ENCODE data around the gene BCL7C.

BCL7C gene

DNA sequence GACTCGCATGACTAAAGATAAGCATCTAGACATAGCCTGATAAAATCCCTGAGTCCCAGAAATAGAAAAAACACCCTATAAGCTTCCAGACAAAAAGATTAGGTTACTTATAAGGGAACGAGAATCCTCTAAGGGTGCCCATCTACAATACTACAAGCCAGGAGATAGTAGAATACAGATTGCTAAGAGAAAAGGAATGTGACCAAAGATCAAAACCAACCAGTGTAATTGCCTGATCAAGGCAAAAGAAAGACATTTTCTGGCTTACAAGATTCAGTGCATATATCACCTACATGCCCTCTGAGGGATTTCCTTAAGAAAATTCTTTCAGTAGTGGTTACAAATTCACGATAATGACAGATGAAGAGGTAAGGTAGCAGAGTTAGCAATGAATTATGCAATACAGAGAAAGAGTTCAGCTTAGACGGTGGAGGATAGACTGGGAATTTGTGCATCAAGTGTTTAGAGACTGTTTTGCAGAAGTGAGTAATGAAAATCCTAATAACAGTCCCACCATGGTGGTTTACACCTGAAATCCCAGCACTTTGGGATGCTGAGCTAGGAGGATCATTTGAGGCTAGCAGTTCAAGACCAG is 35.0 kb downstream of the BCL7C start:
- DNase-seq = no peak

DNA sequence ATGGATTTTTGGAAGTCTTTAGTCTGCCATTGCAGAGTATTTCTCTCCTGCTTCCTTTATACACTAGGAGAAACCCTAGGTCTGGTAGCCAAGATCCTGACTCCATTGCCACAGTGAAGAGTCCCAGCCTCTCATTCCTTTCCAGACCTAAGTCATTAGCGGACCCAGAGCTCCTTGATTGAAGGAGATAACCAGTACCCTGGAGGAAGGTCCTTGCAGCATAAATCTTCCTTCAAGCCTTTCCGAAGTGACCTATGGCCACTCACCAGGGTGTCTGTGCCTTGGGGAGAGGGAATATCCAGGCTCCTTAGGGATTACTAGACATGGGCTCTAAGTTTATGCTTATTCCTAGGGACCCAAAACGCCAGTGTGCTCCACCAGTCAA is 35.8 kb downstream of the BCL7C start:
- no peak for DNase-seq

DNA sequence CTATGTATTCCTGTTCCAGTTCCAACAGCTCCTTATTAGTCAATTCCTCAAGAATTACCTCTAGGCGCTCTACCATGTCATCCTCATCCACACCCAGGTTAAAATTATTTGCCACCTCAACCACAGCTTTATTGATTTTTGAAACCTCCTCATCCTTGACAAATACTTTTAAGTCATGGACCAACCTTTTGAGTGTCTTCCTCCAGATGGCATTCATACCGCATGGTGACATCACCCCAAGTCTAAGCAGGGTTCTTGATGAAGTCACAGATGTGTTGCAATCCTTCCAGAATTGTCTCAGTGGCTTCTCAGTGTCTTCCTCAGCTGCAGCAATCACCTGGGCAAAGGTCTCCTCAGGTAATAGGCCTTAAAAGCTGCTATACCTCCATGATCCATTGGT is 40.1 kb downstream of the BCL7C start:
- DNase-seq = peak; percentile 6

DNA sequence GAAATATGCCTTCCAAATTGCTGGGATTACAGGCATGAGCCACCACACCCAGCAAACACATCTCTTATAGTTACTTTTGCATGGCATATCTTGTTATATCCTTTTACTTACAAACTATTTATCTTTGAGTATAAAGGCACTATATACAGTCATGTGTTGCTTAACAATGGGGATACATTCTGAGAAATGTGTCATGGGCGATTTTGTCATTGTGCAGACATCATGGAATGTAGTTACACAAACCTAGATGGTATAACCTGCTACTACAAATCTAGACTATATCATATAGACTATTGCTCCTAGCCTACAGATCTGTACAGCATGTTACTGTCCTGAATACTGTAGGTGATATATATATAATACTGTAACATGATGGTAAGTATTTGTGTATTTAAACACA is 43.6 kb downstream of the BCL7C start:
- DNase-seq = no peak

DNA sequence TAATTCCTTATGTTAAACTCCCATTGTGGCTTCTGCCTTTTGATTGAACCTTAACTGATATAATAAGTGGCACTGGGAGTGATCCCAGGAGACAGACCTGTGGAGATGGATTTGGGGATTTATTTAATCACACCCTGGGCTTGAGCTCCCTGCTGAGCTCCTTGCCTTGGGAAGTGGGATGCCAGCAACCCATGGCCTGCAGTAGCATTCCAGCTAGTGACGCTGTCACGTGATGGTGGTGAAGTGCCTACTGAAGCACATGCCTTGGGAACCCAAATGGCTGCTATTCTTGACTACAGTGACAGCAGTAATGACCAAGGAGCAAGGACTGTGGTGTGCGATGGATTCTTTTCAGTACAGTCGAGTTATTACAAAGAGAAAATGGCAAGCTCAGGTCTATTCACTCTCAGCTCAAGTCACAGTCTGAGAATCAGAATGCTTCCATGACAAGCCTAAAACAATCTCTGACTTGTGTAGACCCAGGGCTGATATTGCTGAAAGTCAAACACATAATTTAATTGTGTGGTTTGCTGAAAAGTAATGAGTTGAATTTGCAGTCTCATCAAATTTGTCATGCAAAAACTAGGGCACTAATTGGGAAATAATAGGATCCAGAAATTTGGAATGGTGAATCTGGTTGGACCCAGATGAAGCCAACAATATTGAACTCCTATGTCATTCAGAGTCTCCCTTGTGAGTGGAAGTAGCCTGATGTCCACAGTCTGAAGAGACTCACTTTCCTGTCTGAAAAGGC is 47.1 kb downstream of the BCL7C start:
- no peak for DNase-seq

DNA sequence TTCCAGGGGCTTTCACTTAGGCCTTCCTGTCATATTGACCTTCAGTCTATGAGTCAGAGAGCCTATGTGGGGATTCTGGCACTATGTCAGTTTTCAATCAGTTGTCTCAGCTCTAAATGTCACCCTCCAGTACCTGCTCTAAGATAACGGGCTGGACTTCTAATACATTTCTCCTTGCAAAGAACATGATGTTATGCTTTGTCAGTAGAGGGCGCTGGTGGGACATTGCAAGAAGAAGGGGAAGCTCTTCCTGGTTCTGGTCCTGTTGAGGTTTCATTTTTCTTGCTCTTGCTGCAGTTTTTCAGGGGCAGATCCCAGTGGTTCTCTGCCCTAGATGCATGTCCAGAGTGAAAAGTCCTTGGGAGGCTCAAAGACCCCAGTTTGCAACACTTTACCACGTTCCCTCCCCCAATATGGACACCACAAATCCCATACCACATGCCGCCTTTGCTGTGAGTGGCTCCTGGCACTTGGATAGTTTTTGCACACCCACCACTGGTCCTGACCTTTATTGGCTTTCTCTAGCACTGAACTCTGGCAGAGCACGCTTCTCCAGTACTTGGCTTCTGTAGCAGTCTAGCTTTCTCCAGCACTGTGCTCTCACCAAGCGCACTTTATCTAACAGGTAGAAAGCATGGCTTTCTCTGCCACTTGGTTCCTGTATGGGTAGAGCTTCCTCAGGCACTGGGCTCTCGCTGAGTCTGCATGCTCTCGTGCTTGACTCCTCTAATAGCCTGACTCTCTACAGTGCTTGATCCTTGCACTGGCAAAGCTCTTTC is 49.0 kb downstream of the BCL7C start:
- peak; percentile 88 for DNase-seq

DNA sequence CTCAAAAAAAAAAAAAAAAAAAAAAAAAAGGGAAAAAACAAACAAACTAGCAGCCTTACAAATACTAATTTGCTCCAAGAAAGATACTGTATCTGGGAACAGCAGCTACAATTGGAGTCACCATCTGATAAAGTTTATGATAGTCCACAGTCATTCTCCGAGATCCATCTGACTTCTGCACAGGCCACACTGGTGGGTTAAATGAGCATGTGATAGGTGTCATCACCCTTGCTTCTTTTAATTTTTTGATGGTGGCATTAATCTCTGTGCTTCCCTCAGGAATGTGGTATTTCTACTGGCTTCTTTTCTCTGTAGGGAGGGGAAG is 49.6 kb downstream of the BCL7C start:
- DNase-seq = no peak

DNA sequence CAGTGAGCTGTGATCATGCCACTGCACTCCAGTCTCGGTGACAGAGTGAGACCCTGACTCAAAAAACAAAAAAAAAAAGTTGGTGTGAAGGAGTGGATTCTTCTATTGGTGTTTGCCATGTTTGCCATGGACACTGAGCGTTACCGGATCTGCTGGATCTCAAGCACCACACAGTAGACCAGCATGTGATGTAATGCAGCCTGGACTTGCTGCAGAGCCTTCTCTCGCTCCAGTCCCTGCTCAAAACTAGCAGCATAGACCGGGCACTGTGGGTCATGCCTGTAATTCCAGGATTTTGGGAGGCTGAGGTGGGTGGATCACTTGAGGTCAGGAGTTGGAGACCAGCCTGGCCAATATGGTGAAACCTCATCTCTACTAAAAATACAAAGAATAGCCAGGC is 50.4 kb downstream of the BCL7C start:
- DNase-seq = no peak

DNA sequence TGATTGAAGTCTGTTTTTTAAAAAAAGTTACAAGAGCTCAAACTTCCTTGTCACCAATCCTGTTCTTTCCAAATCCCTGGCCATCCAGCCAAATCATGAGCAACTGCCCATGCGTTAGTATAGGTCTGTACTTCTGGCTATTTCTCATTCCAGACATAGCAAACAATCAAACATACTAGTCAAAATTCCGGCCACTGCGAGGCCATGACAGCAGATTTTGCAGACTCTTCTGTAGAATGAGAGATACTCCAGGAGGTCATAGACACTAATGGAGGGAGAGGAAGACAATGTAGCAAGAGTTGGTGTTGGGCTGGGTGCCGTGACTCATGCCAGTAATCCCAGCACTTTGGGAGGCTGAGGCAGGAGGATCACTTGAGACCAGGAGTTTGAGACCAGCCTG is 50.9 kb downstream of the BCL7C start:
- DNase-seq = no peak

DNA sequence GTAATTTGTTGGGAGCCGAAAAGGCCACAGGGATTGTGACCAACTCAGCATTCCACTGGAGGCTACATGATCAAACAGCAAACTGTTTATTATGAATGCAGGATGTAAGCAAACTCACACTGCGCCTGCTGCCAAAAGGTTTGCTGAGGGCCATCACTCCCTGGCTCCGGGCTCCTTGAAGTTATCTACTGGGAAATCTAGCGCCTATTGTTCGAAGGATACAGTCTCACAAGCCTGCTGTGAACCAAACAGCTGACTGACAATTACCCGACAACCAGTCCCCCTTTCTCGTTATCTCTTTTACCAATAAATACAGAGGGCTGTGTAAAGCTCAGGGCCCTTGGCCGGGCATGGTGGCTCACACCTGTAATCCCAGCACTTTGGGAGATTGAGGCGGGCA is 52.5 kb downstream of the BCL7C start:
- no peak for DNase-seq

DNA sequence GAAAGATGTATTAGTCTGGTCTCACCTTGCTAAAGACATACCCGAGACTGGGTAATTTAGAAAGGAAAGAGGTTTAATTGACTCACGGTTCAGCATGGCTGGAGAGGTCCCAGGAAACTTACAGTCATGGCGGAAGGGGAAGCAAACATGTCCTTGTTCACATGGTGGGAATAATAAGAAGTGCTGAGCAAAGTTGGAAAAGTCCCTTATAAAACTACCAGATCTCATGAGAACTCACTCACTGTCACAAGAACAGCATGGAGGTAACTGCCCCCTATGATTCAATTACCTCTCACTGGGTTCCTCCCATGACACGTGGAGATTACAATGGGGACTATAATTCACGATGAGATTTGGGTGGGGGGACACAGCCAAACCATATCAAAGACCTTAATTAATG is 53.3 kb downstream of the BCL7C start:
- DNase-seq = no peak

DNA sequence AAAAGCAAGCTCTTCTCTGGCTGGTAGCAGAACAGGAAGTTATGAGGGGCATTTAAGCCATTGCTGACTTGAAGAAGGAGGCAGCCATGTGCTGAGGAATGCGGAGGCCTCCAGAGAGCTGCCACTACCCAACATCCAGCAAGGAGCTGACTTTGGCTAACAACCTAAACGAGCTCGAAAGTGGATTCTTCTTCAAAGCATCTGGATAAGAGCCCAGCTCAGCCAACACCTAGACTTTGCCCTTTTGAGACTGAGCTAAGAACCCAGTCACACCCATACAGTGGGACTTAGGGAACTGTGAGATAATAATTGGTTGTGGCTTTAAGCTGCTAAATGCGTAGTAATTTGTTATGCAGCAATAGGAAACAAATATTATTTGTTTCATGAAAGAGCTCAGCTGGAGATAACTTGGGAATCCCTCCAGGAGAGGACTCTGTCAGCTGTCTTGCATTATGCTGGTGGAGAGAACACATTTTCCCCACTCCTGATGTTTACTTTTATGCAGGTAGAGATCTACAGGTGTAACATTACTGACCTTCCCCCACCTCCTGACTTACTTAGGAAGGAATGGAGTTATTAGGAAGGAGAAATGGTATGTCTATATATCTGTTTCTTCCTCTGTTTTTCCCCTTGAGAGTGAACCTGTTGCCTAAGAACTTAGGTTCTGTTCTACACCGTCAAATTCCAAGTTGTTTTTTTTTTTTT is 54.2 kb downstream of the BCL7C start:
- DNase-seq = no peak

DNA sequence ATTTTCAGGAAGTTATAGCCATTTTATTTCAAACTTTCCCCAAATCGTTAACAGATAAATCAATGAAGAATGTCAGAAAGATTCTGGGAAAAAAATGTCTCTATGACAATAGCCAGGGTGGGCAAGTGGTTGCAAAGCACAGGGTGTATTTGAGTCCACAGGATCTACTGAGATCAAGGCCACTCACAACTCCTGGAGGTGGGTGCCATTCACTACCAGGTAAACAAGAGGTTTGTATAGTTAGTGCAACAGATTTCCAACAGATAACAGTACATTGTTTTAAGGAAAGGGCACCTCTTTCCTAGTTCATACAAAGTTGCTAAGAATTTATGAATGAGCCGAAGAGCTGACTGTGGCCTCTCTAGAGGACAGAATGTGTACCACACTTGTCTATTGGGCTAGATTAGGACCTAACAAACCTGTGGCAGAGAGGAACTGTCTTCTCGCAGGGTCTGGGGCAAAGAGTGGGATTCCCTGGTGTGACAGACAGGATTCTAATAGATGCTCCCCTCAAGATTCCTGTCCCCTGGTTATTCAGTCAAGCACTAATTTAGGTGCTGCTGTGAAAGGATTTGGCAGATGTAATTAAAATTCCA is 54.9 kb downstream of the BCL7C start:
- DNase-seq = no peak

DNA sequence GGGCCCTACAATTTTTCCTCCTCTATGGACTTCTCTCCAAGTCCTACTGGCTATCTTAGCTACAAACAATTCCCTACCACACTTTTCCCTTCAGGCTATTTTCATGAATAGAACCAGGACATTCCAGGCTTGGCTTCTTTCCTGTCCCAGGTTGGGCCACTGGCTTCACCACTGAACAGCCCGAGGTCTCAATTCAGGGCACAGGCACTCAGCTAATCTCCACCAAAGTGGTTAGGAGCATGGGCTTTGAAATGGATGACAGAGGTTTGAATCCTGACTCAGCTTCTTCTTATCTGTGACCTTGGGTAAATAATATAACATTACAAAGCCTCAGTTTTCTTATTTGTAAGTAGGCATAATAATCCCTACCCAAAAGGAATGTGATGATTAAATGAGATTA is 56.0 kb downstream of the BCL7C start:
- DNase-seq = no peak
